ENCODE results near the gene PPA2. TPM values are rescaled to one million over a fixed set of nuclear protein-coding genes. Genes with fewer than 3 reads are reported as not detected.
"Not testable (repeated sequence)": the region's sequence is repeated elsewhere in the genome, so short reads cannot be mapped to it uniquely, and the experiment has no call there.

The PPA2 gene
- total RNA-seq, 6 donors from 2014 or later = 40.9 to 106 (median 60.9) TPM

GRCh38 chr4:105462576-105462975, 11.3 kb downstream of the PPA2 start:
- Histone ChIP-seq H3K27ac (no peak overlapping the region), H3K4me3 (no peak overlapping the region), H3K4me1 (peaks cover 0 to 9% (median 0%) of the 10 kb centered on the region in 4 donors), H3K9me3 (no peaks in the 10 kb centered on the region), H3K36me3 (peaks cover 0 to 15% (median 2%) of the 10 kb centered on the region in 4 donors), H3K27me3 (no peaks in the 10 kb centered on the region)
- ATAC-seq (ENCODE audit: low FRiP score in 2 of 2) (no peak), DNase-seq (no peak)
- 90 to 100% methylated on average over 3 of the region's 3 CpGs for WGBS, 2 donors
- no peak for TF ChIP-seq CTCF (IDR thresholded peaks at IDR 0.05)
- no peak for TF ChIP-seq POLR2AphosphoS5 (IDR thresholded peaks at IDR 0.05)
- no peak for TF ChIP-seq POLR2A (IDR thresholded peaks at IDR 0.05)
- no peak for TF ChIP-seq EP300 (IDR thresholded peaks at IDR 0.05)

GRCh38 chr4:105461621-105462382, 12.1 kb downstream of the PPA2 start:
- ATAC-seq (ENCODE audit: low FRiP score in 2 of 2) (peak in 1 of 2 donors; percentile 41), DNase-seq (no peak)
- 81 to 88% methylated on average over 6 of the region's 6 CpGs for WGBS, 2 donors
- H3K27me3 ChIP-seq = no peaks in the 10 kb centered on the region
- peaks cover 0 to 10% (median 2%) of the 10 kb centered on the region in 4 donors for H3K36me3 ChIP-seq
- peaks cover 0 to 9% (median 0%) of the 10 kb centered on the region in 4 donors for H3K4me1 ChIP-seq
- no peak overlapping the region for H3K4me3 ChIP-seq
- H3K27ac ChIP-seq = no peak overlapping the region
- TF ChIP-seq CTCF (IDR thresholded peaks at IDR 0.05) (no peak), POLR2A (IDR thresholded peaks at IDR 0.05) (no peak), EP300 (IDR thresholded peaks at IDR 0.05) (no peak), POLR2AphosphoS5 (IDR thresholded peaks at IDR 0.05) (no peak)
- H3K9me3 ChIP-seq = no peaks in the 10 kb centered on the region

DNA sequence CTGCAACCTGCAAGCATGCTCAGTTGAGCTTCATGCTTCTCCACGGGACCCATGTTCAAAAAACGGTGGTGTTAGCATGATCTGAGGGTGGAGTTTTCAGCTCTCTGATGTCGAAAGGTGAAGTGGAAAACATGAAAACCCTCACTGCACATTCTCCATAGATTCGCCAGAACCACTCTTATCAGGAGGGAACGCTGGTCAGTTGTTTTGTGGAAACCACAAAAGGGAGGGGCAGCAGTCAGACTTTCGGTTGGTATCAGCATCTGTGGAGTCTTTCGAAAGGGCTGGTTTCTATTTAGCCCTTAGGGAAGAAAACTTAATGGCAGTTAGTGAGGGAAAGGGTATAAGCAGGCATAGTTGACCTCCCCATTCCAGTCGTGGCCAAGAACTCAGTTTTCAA, 12.6 kb downstream of the PPA2 start:
- H3K9me3 ChIP-seq = no peaks in the 10 kb centered on the region
- DNase-seq (no peak), ATAC-seq (ENCODE audit: low FRiP score in 2 of 2) (peak in 1 of 2 donors; percentile 73)
- H3K4me3 ChIP-seq = no peak overlapping the region
- H3K4me1 ChIP-seq = peaks cover 0 to 9% (median 0%) of the 10 kb centered on the region in 4 donors
- no peak overlapping the region for H3K27ac ChIP-seq
- H3K36me3 ChIP-seq = peaks cover 0 to 5% (median under 1%) of the 10 kb centered on the region in 4 donors
- WGBS, 2 donors = 71 to 79% methylated on average over 8 of the region's 8 CpGs
- no peaks in the 10 kb centered on the region for H3K27me3 ChIP-seq
- no peak for TF ChIP-seq CTCF (IDR thresholded peaks at IDR 0.05)
- no peak for TF ChIP-seq POLR2A (IDR thresholded peaks at IDR 0.05)
- no peak for TF ChIP-seq EP300 (IDR thresholded peaks at IDR 0.05)
- no peak for TF ChIP-seq POLR2AphosphoS5 (IDR thresholded peaks at IDR 0.05)

DNA sequence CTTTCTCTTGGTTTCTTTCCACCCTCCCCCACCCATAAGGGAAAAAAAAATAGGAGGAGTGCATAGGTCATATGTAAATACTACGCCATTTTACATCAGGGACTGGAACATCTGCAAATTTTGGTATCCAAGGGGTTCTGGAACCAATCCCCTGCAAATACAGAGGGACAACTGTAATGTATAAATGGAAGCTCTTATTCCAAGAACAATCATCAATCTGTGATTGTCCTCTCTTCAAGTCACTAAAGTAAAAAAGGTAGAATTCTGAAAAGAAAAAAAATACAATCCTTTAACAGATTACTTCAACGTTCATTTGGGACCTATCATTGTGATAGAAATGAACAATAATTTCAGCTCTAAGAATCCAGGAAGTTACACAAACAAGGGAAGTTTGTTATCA, 13.6 kb downstream of the PPA2 start:
- H3K4me3 ChIP-seq = no peak overlapping the region
- no peak overlapping the region for H3K27ac ChIP-seq
- no peak for DNase-seq
- no peaks in the 10 kb centered on the region for H3K9me3 ChIP-seq
- H3K27me3 ChIP-seq = no peaks in the 10 kb centered on the region
- peaks cover 0 to 5% (median 0%) of the 10 kb centered on the region in 4 donors for H3K36me3 ChIP-seq
- TF ChIP-seq EP300 (IDR thresholded peaks at IDR 0.05) = no peak
- no peak for TF ChIP-seq POLR2A (IDR thresholded peaks at IDR 0.05)
- TF ChIP-seq POLR2AphosphoS5 (IDR thresholded peaks at IDR 0.05) = no peak
- TF ChIP-seq CTCF (IDR thresholded peaks at IDR 0.05) = no peak
- H3K4me1 ChIP-seq = peaks cover 0 to 9% (median 0%) of the 10 kb centered on the region in 4 donors
- 62 to 73% methylated on average over 2 of the region's 2 CpGs for WGBS, 2 donors
- no peak for ATAC-seq (ENCODE audit: low FRiP score in 2 of 2)

GRCh38 chr4:105458541-105458940, 15.3 kb downstream of the PPA2 start:
- 91 to 96% methylated on average over 11 of the region's 11 CpGs for WGBS, 2 donors
- DNase-seq = peak in 1 of 2 donors; percentile 19

More at GRCh38 chr4:105458541-105458940, 15.3 kb downstream of the PPA2 start:
- not testable (repeated sequence) for H3K36me3 ChIP-seq; H3K4me1 ChIP-seq; H3K4me3 ChIP-seq; H3K27me3 ChIP-seq; H3K9me3 ChIP-seq; ATAC-seq (ENCODE audit: low FRiP score in 2 of 2); H3K27ac ChIP-seq

Data from upper lobe of left lung (tissue), 6 donors.